Measurements from ENCODE around the gene PDE7B. TPM values are rescaled to one million over a fixed set of nuclear protein-coding genes. Genes with fewer than 3 reads are reported as not detected.

Gene PDE7B
- total RNA-seq, 6 experiments from 2014 or later: 1.2 to 5.8 (median 4.5) TPM

GRCh38 chr6:135935941-135936601 is 84.6 kb downstream of the PDE7B start:
- peaks cover 11% of the 10 kb centered on the region; the same call in 1 of the 2 replicates for H3K36me3 Mint-ChIP-seq (ENCODE audit: low read depth)
- H3K27ac Mint-ChIP-seq: peak overlapping the region; percentile 99
- peak; percentile 70 for DNase-seq
- H3K4me1 Mint-ChIP-seq (ENCODE audit: low read depth): peaks cover 57% of the 10 kb centered on the region
- H3K4me3 Mint-ChIP-seq: peak overlapping the region; percentile 74
- no peak for TF ChIP-seq CTCF (IDR thresholded peaks at IDR 0.05)
- H3K27me3 Mint-ChIP-seq (ENCODE audit: insufficient read depth): no peaks in the 10 kb centered on the region
- no peaks in the 10 kb centered on the region for H3K9me3 Mint-ChIP-seq

DNA sequence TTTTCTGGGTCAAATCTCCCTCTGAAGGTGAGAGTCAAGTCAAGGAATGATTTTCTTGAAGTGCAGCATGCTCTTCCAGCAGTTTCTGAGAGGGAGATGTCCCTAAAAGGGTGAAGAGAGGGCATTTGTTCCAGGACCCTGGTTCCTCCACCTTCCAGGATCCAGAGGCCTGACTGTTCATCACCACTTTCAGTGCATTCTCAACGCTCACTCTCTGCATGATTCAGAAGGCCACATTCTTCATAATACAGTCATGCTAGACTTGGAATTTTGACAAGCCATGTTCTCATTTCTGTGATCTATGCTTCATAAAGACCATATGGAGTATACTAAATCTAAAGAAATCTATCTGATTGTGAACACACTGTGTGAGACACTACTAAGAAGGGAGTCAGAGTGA is 85.1 kb downstream of the PDE7B start:
- Mint-ChIP-seq H3K4me3 (peak overlapping the region; percentile 74), H3K27ac (peak overlapping the region; percentile 99), H3K4me1 (ENCODE audit: low read depth) (peaks cover 61% of the 10 kb centered on the region), H3K27me3 (ENCODE audit: insufficient read depth) (no peaks in the 10 kb centered on the region), H3K9me3 (no peaks in the 10 kb centered on the region), H3K36me3 (ENCODE audit: low read depth) (peaks cover 11% of the 10 kb centered on the region; the same call in 1 of the 2 replicates)
- peak; percentile 96 for DNase-seq
- TF ChIP-seq CTCF (IDR thresholded peaks at IDR 0.05): no peak

- Mint-ChIP-seq H3K4me1 (ENCODE audit: low read depth) (peaks cover 61% of the 10 kb centered on the region), H3K27ac (peak overlapping the region; percentile 99), H3K27me3 (ENCODE audit: insufficient read depth) (no peaks in the 10 kb centered on the region), H3K9me3 (no peaks in the 10 kb centered on the region), H3K36me3 (ENCODE audit: low read depth) (peaks cover 11% of the 10 kb centered on the region; the same call in 1 of the 2 replicates), H3K4me3 (peak overlapping the region; percentile 74; the same call in 1 of the 2 replicates)
- DNase-seq: no peak
- no peak for TF ChIP-seq CTCF (IDR thresholded peaks at IDR 0.05)
Observed at GRCh38 chr6:135937106-135937505, 85.6 kb downstream of the PDE7B start.

- Mint-ChIP-seq H3K36me3 (ENCODE audit: low read depth) (peaks cover 11% of the 10 kb centered on the region; the same call in 1 of the 2 replicates), H3K4me3 (no peak overlapping the region), H3K27me3 (ENCODE audit: insufficient read depth) (no peaks in the 10 kb centered on the region), H3K27ac (no peak overlapping the region), H3K4me1 (ENCODE audit: low read depth) (peaks cover 61% of the 10 kb centered on the region), H3K9me3 (no peaks in the 10 kb centered on the region)
- peak; percentile 65 for TF ChIP-seq CTCF (IDR thresholded peaks at IDR 0.05)
- DNase-seq: no peak
Observed at GRCh38 chr6:135938576-135939207, 87.2 kb downstream of the PDE7B start.

GRCh38 chr6:135939208-135939591 is 87.7 kb downstream of the PDE7B start:
- Mint-ChIP-seq H3K27ac (no peak overlapping the region), H3K27me3 (ENCODE audit: insufficient read depth) (no peaks in the 10 kb centered on the region), H3K4me3 (no peak overlapping the region), H3K4me1 (ENCODE audit: low read depth) (peaks cover 61% of the 10 kb centered on the region), H3K9me3 (no peaks in the 10 kb centered on the region), H3K36me3 (ENCODE audit: low read depth) (peaks cover 11% of the 10 kb centered on the region; the same call in 1 of the 2 replicates)
- no peak for DNase-seq
- no peak for TF ChIP-seq CTCF (IDR thresholded peaks at IDR 0.05)

All from HFFc6 (cell line).